Mammary epithelial cell (primary cell): ENCODE results near the gene APC2.

Source experiments
- CTCF ChIP-seq, 2 donors: IDR thresholded peaks in 1 of 2; conservative IDR thresholded peaks in 1 of 2; 2 replicates each; pipeline ENCODE4 v1.5.1; 2011 to 2012; ENCODE audit warnings: inconsistent platforms in 2 of 2, low read length in 2 of 2, mild to moderate bottlenecking in 2 of 2, control low read depth in 1 of 2, low read depth in 1 of 2; ENCODE audit not compliant: insufficient read depth in 1 of 2; ENCODE audit errors: extremely low read depth in 1 of 2
- EZH2 ChIP-seq: IDR thresholded peaks from 2 replicates; pipeline ENCODE4 v1.6.1; 2012; ENCODE audit warnings: low read length, inconsistent platforms, borderline replicate concordance

- no peak for TF ChIP-seq CTCF (conservative IDR thresholded peaks at IDR 0.05 in 1 of 2, IDR thresholded peaks at IDR 0.05 in 1 of 2; ENCODE audit: extremely low read depth in 1 of 2, insufficient read depth in 1 of 2, low read depth in 1 of 2, low read length in 2 of 2)
- TF ChIP-seq EZH2 = no peak
Measured at GRCh38 chr19:1455336-1456120, 5.6 kb downstream of the APC2 start.
